ENCODE results near the gene FRK. TPM values are rescaled to one million over a fixed set of nuclear protein-coding genes. Genes with fewer than 3 reads are reported as not detected.

The FRK gene
- polyA plus RNA-seq, 2 of the 4 experiments (the other 2 are of a cell fraction): 2.2 to 8.9 TPM

GRCh38 chr6:116011520-116011919 is 49.2 kb downstream of the FRK start:
- peak overlapping the region; percentile 45 to 66; a peak in 5 of 6 replicates for H3K27ac ChIP-seq
- no peaks in the 10 kb centered on the region for H3K9me3 ChIP-seq
- 45% methylated on average over 3 of the region's 3 CpGs for WGBS (ENCODE audit: missing lambda C conversion rate)
- TF ChIP-seq FOSL2 (IDR thresholded peaks at IDR 0.05) (no peak), FOSL2 (CRISPR knock-in tag; IDR thresholded peaks at IDR 0.05) (peak; percentile 34; the same call in 1 of the 2 replicates), NR3C1 (IDR thresholded peaks at IDR 0.05) (no peak)
- no peak overlapping the region for H3K4me3 ChIP-seq
- peak in 1 of 2 experiments; percentile 13; a peak in 3 of 6 replicates for ATAC-seq
- peaks cover 84% of the 10 kb centered on the region for H3K4me1 ChIP-seq
- POLR2A ChIA-PET: interaction anchor here (0.9 to 1.5 kb wide), 3 partner anchors 49 to 89 kb away, joined by 4 to 6 read pairs (median 6); partner anchors contain the start of genes FRK and NT5DC1
- DNase-seq (ENCODE audit: low read depth in 1 of 2, low spot score in 1 of 2): no peak
- CTCF ChIA-PET: interaction anchor here (0.5 to 4.1 kb wide), 20 partner anchors 8 to 114 kb away, joined by 3 to 20 read pairs (median 4); partner anchors contain the start of genes FRK and NT5DC1
- peak overlapping the region; percentile 57 for H3K4me2 ChIP-seq
- FAIRE-seq: no peak

DNA sequence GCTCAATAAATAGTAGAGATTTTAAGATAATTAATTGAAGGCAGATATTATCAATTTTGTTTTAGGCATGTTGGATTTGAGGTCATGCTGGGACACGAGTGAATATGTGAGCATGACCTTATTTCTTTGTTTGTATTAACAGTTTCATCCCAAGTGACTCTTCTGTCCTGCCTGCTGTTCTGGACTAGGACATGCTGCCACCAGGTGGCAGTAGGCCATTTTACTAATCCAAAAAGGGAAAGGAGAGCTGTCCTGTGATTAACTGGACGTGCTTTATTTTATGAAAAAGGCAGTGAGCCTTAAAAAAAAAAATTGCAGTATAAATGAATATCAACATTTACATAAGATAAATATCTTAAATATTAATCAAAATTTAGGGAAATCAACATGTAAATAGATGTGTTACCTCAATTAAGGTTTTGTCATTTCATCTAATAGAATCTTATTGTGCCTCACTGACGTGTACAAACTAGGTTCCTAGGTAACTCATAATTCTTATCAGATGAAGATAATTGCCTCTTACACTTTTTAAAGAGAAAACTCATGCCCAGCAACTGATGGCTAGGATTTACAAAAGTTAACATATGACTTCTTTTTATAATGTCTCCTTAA is 49.8 kb downstream of the FRK start:
- TF ChIP-seq, protein P1, sequence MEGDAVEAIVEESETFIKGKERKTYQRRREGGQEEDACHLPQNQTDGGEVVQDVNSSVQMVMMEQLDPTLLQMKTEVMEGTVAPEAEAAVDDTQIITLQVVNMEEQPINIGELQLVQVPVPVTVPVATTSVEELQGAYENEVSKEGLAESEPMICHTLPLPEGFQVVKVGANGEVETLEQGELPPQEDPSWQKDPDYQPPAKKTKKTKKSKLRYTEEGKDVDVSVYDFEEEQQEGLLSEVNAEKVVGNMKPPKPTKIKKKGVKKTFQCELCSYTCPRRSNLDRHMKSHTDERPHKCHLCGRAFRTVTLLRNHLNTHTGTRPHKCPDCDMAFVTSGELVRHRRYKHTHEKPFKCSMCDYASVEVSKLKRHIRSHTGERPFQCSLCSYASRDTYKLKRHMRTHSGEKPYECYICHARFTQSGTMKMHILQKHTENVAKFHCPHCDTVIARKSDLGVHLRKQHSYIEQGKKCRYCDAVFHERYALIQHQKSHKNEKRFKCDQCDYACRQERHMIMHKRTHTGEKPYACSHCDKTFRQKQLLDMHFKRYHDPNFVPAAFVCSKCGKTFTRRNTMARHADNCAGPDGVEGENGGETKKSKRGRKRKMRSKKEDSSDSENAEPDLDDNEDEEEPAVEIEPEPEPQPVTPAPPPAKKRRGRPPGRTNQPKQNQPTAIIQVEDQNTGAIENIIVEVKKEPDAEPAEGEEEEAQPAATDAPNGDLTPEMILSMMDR (IDR thresholded peaks at IDR 0.05): peak; percentile 80
- TF ChIP-seq KDM1A (IDR thresholded peaks at IDR 0.05; ENCODE audit: low read depth) (no peak), RAD21 (conservative IDR thresholded peaks at IDR 0.05 in 1 of 2, IDR thresholded peaks at IDR 0.05 in 1 of 2) (peak; percentile 81 to 89), SMC3 (IDR thresholded peaks at IDR 0.05) (peak; percentile 86)
- ChIA-PET CTCF (interaction anchor here (0.5 to 4.1 kb wide), 19 partner anchors 9 to 113 kb away, joined by 3 to 20 read pairs (median 4); partner anchors contain the start of genes FRK and NT5DC1), POLR2A (interaction anchor here (0.9 to 1.5 kb wide), 2 partner anchors 50 to 90 kb away, joined by 6 read pairs; partner anchors contain the start of genes FRK and NT5DC1)
- H3K4me1 ChIP-seq: peaks cover 77% of the 10 kb centered on the region
- FAIRE-seq: no peak
- H3K9me3 ChIP-seq: no peaks in the 10 kb centered on the region
- peak overlapping the region; percentile 21 to 66; a peak in 1 of 6 replicates for H3K27ac ChIP-seq
- H3K4me3 ChIP-seq: no peak overlapping the region
- 31% methylated on average over 3 of the region's 3 CpGs for WGBS (ENCODE audit: missing lambda C conversion rate)
- ATAC-seq: peak; percentile 80 to 82; a peak in 5 of 6 replicates
- H3K4me2 ChIP-seq: peak overlapping the region; percentile 57; the same call in 2 of the 3 replicates
- DNase-seq (ENCODE audit: low read depth in 1 of 2, low spot score in 1 of 2): peak in 1 of 2 experiments; percentile 69

- peaks cover 72% of the 10 kb centered on the region for H3K4me1 ChIP-seq
- TF ChIP-seq ZC3H11A (IDR thresholded peaks at IDR 0.05) (no peak), PBX3 (IDR thresholded peaks at IDR 0.05) (no peak), MAZ (IDR thresholded peaks at IDR 0.05; ENCODE audit: borderline replicate concordance, low read depth, low read length) (no peak), PHF8 (IDR thresholded peaks at IDR 0.05; ENCODE audit: borderline replicate concordance, low read depth) (no peak), TP53 (CRISPR knock-in tag; IDR thresholded peaks at IDR 0.05) (no peak), RAD21 (conservative IDR thresholded peaks at IDR 0.05 in 1 of 2, IDR thresholded peaks at IDR 0.05 in 1 of 2) (no peak), GATA3 (IDR thresholded peaks at IDR 0.05; ENCODE audit: borderline replicate concordance) (no peak), CHD2 (IDR thresholded peaks at IDR 0.05; ENCODE audit: low read length, partially characterized antibody) (no peak), MYC (IDR thresholded peaks at IDR 0.05; ENCODE audit: borderline replicate concordance, low read length) (no peak), HES2 (IDR thresholded peaks at IDR 0.05) (no peak)
- no peak overlapping the region for H3K4me3 ChIP-seq
- FAIRE-seq: no peak
- 86% methylated on average over 3 of the region's 3 CpGs for WGBS (ENCODE audit: missing lambda C conversion rate)
- DNase-seq (ENCODE audit: low read depth in 1 of 2, low spot score in 1 of 2): no peak
- H3K27ac ChIP-seq: no peak overlapping the region
- ATAC-seq: no peak
- H3K4me2 ChIP-seq: peak overlapping the region; percentile 57; the same call in 1 of the 3 replicates
- ChIA-PET POLR2A (no interaction called here), CTCF (interaction anchor here (0.7 to 4.1 kb wide), 5 partner anchors 10 to 91 kb away, joined by 3 to 20 read pairs (median 11); partner anchors contain the start of genes FRK and NT5DC1)
- H3K9me3 ChIP-seq: no peaks in the 10 kb centered on the region
These were observed 50.3 kb downstream of the FRK start for GRCh38 chr6:116010386-116010785.
